ENCODE data around the gene U2SURP. TPM values are rescaled to one million over a fixed set of nuclear protein-coding genes. Genes with fewer than 3 reads are reported as not detected.

Gene U2SURP
- total RNA-seq, 4 donors from 2014 or later, result 92.4 to 104 (median 95.6) TPM

GRCh38 chr3:142960322-142960850, 41.0 kb upstream of the U2SURP start:
- Histone ChIP-seq H3K4me1 (peaks cover 0 to 9% (median 0%) of the 10 kb centered on the region in 4 donors), H3K9me3 (no peaks in the 10 kb centered on the region), H3K4me3 (no peak overlapping the region), H3K27ac (no peak overlapping the region), H3K36me3 (no peaks in the 10 kb centered on the region), H3K27me3 (peaks cover 0 to 68% of the 10 kb centered on the region in 2 donors)
- DNase-seq (ENCODE audit: low spot score in 2 of 2), result no peak
- 86 to 94% methylated on average over 1 of the region's 1 CpG for WGBS, 2 donors
- TF ChIP-seq POLR2A (IDR thresholded peaks at IDR 0.05) (no peak), CTCF (IDR thresholded peaks at IDR 0.05) (no peak), EP300 (IDR thresholded peaks at IDR 0.05) (no peak)

GRCh38 chr3:142961539-142961938, 39.8 kb upstream of the U2SURP start:
- Histone ChIP-seq H3K27ac (no peak overlapping the region), H3K36me3 (no peaks in the 10 kb centered on the region), H3K27me3 (peaks cover 0 to 80% of the 10 kb centered on the region in 2 donors), H3K4me1 (peaks cover 0 to 9% (median 0%) of the 10 kb centered on the region in 4 donors), H3K4me3 (no peak overlapping the region), H3K9me3 (no peaks in the 10 kb centered on the region)
- TF ChIP-seq EP300 (IDR thresholded peaks at IDR 0.05), result no peak
- TF ChIP-seq CTCF (IDR thresholded peaks at IDR 0.05), result no peak
- no peak for TF ChIP-seq POLR2A (IDR thresholded peaks at IDR 0.05)
- 31 to 47% methylated on average over 2 of the region's 2 CpGs for WGBS, 2 donors
- no peak for DNase-seq (ENCODE audit: low spot score in 2 of 2)

GRCh38 chr3:142962175-142962519, 39.2 kb upstream of the U2SURP start:
- WGBS, 2 donors, result 95 to 97% methylated on average over 19 of the region's 19 CpGs
- DNase-seq (ENCODE audit: low spot score in 2 of 2), result no peak
- Histone ChIP-seq H3K27me3 (peaks cover 0 to 79% of the 10 kb centered on the region in 2 donors), H3K4me3 (no peak overlapping the region), H3K4me1 (peaks cover 0 to 9% (median 0%) of the 10 kb centered on the region in 4 donors), H3K9me3 (no peaks in the 10 kb centered on the region), H3K27ac (no peak overlapping the region), H3K36me3 (no peaks in the 10 kb centered on the region)
- TF ChIP-seq CTCF (IDR thresholded peaks at IDR 0.05) (no peak), POLR2A (IDR thresholded peaks at IDR 0.05) (no peak), EP300 (IDR thresholded peaks at IDR 0.05) (no peak)

- peaks cover 0 to 9% (median 0%) of the 10 kb centered on the region in 4 donors for H3K4me1 ChIP-seq
- TF ChIP-seq EP300 (IDR thresholded peaks at IDR 0.05) (no peak), CTCF (IDR thresholded peaks at IDR 0.05) (no peak), POLR2A (IDR thresholded peaks at IDR 0.05) (no peak)
- H3K4me3 ChIP-seq, result peak overlapping the region in 1 of 4 donors; percentile 60
- H3K27ac ChIP-seq, result no peak overlapping the region
- WGBS, 2 donors, result 72 to 77% methylated on average over 50 to 51 of the region's 63 CpGs
- H3K27me3 ChIP-seq, result peaks cover 0 to 76% of the 10 kb centered on the region in 2 donors
- H3K36me3 ChIP-seq, result no peaks in the 10 kb centered on the region
- no peak for DNase-seq (ENCODE audit: low spot score in 2 of 2)
- H3K9me3 ChIP-seq, result no peaks in the 10 kb centered on the region
These were observed 38.7 kb upstream of the U2SURP start for GRCh38 chr3:142962520-142963233.

GRCh38 chr3:142963234-142963515, 38.2 kb upstream of the U2SURP start:
- Histone ChIP-seq H3K27ac (no peak overlapping the region), H3K9me3 (no peaks in the 10 kb centered on the region), H3K4me1 (peaks cover 0 to 9% (median 0%) of the 10 kb centered on the region in 4 donors), H3K4me3 (peak overlapping the region in 2 of 4 donors; percentile 22 to 60), H3K36me3 (no peaks in the 10 kb centered on the region), H3K27me3 (peaks cover 0 to 71% of the 10 kb centered on the region in 2 donors)
- TF ChIP-seq CTCF (IDR thresholded peaks at IDR 0.05), result no peak
- TF ChIP-seq EP300 (IDR thresholded peaks at IDR 0.05), result no peak
- TF ChIP-seq POLR2A (IDR thresholded peaks at IDR 0.05), result no peak
- DNase-seq (ENCODE audit: low spot score in 2 of 2), result no peak
- 0 to 1% methylated on average over 10 to 17 of the region's 35 CpGs for WGBS, 2 donors
